K562 (cell line): ENCODE results near the gene BZW1. TPM values are rescaled to one million over a fixed set of nuclear protein-coding genes. Genes with fewer than 3 reads are reported as not detected.

Experiments
- CREM ChIP-seq: IDR thresholded peaks from 2 replicates; pipeline ENCODE4 v1.6.1; 2014; ENCODE audit warnings: antibody characterized with exemption, low read depth
- FIP1L1 ChIP-seq: fragments of 200-400 bp; formaldehyde crosslinking; IDR thresholded peaks from 2 replicates; pipeline ENCODE4 v1.6.1; 2018; ENCODE audit warnings: mild to moderate bottlenecking, low read depth, low read length; ENCODE audit not compliant: poor library complexity, severe bottlenecking
- FOXK2 ChIP-seq, 2 experiments: fragments of 450-650 bp; IDR thresholded peaks in 1 of 2; conservative IDR thresholded peaks in 1 of 2; 2 replicates each; pipeline ENCODE4 v1.6.1; 2016; ENCODE audit warnings: low read depth in 2 of 2, mild to moderate bottlenecking in 1 of 2
- GABPB1 ChIP-seq: sonication (generic); formaldehyde crosslinking; IDR thresholded peaks from 2 replicates; pipeline ENCODE4 v1.8.0; 2022; ENCODE audit warnings: mild to moderate bottlenecking, missing genetic modification reagents
- HNRNPH1 ChIP-seq: fragments of 200-400 bp; formaldehyde crosslinking; optimal IDR thresholded peaks from 2 replicates; pipeline ENCODE3; 2017; ENCODE audit warnings: low read depth, mild to moderate bottlenecking, low read length, moderate library complexity
- NRF1 ChIP-seq, 2 experiments: fragments of 450-650 bp; IDR thresholded peaks in 1 of 2; conservative IDR thresholded peaks in 1 of 2; 2 replicates each; pipeline ENCODE4 v1.6.1; 2014; ENCODE audit warnings: mild to moderate bottlenecking in 2 of 2
- RBBP5 ChIP-seq: fragments of 200-600 bp; sonication (generic); IDR thresholded peaks from 2 replicates; pipeline ENCODE4 v1.6.1; 2012; ENCODE audit warnings: borderline replicate concordance, mild to moderate bottlenecking, low read length, control low read depth, inconsistent platforms; ENCODE audit not compliant: insufficient read depth, poor library complexity, severe bottlenecking
- RBFOX2 ChIP-seq: fragments of 200-400 bp; formaldehyde crosslinking; IDR thresholded peaks from 2 replicates; pipeline ENCODE4 v1.6.1; 2017; ENCODE audit warnings: low read depth, mild to moderate bottlenecking, low read length, moderate library complexity
- SPI1 ChIP-seq: IDR thresholded peaks from 2 replicates; pipeline ENCODE4 v1.6.1; 2011; ENCODE audit warnings: low read depth, low read length, control low read depth, borderline replicate concordance
- ZBTB40 ChIP-seq, 2 experiments: fragments of 450-650 bp in 1 of 2; sonication (generic) in 1 of 2; formaldehyde crosslinking in 1 of 2; IDR thresholded peaks; 2 replicates each; pipeline versions ENCODE4 v1.7.1 to v1.9.0; 2016 to 2022; ENCODE audit warnings: inconsistent platforms in 1 of 2, mild to moderate bottlenecking in 1 of 2, missing genetic modification reagents in 1 of 2
- polyA plus RNA-seq, 8 experiments: library from polyadenylated mRNA; depleted of rRNA in 4 of 8; stranded (reverse) in 5 of 8; unstranded in 3 of 8; fragments of >200 nt; fragmentation: Nextera tagmentation in 2 of 8; fragmentation: Illumina TruSeq in 1 of 8; extraction: Ambion mirVana in 2 of 8; extraction: Trizol in 1 of 8; gene quantifications; 2 replicates each; pipeline versions ENCODE4 v1.2.1 to v1.2.3, GENCODE V29; 2011 to 2014; ENCODE audit warnings: inconsistent platforms in 1 of 8, missing spikeins in 1 of 8
- total RNA-seq, 7 experiments: library from RNA; depleted of rRNA in 6 of 7; stranded (reverse); fragments of >200 nt in 6 of 7; fragmentation: Illumina TruSeq in 2 of 7; extraction: Trizol in 2 of 7; gene quantifications; 2 replicates each; pipeline versions ENCODE4 v1.2.1 to v1.2.3, GENCODE V29; 2011 to 2021; ENCODE audit warnings: low replicate concordance in 1 of 7
- TF ChIP-seq, protein P1 (sequence below): sonication (generic); formaldehyde crosslinking; IDR thresholded peaks from 2 replicates; pipeline ENCODE4 v1.8.1; 2023; ENCODE audit warnings: mild to moderate bottlenecking, missing genetic modification reagents

Gene BZW1
- total and polyA plus RNA-seq, 9 of the 15 experiments (the other 6 are each of a cell fraction or from before 2014, with no cell fraction given), result 110 to 244 (median 198) TPM

DNA sequence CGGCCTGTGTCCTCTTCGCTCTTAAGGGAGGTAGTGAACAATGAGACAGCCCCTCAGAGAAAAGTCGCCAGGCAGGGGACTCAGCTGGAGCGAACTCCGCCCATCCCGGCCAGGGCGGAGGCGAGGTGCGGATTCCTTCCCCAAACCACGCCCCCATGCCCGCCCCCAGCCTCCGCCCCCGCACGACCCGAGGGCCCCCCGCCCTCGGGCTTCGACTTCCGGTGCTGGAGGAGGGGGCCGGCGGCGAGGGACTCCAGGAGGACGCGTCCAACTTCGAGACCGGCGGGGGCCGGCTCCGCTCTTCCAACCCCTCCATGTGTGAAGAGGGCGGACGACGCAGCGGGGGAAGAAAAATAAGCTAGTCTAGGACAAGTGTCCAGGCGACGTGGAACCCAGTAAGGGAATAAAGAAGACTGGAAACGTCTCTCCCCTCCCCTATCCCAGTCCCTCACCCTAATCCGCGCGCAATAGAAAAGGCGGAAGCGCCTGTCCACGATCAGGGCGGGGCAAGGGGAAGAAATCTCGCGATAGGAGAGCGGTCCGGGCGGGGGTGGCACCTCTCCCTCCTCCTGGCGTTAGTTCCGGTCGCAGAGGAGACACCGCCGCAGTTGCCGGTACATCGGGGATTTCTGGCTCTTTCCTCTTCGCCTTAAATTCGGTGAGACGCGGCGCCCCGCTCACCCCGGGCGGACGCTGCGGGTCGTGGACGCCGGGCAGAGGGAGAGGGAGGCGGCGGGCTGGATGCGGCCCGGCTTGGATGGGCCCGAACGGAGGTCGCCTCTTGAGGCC is at the start of gene BZW1 (continued):
- TF ChIP-seq FOXK2 (conservative IDR thresholded peaks at IDR 0.05 in 1 of 2, IDR thresholded peaks at IDR 0.05 in 1 of 2; ENCODE audit: low read depth in 2 of 2) (peak in 1 of 2 experiments; percentile 99; a peak in 2 of 4 replicates), NRF1 (conservative IDR thresholded peaks at IDR 0.05 in 1 of 2, IDR thresholded peaks at IDR 0.05 in 1 of 2) (peak in 1 of 2 experiments; percentile 17; a peak in 2 of 4 replicates), FIP1L1 (peak; percentile 65), RBBP5 (peak; percentile 84), SPI1 (peak; percentile 80), GABPB1 (CRISPR knock-in tag) (peak; percentile 86), CREM (peak; percentile 4; the same call in 1 of the 2 replicates), RBFOX2 (peak; percentile 98), HNRNPH1 (no peak), ZBTB40 (IDR thresholded peaks at IDR 0.05) (peak; percentile 76), ZBTB40 (CRISPR knock-in tag; IDR thresholded peaks at IDR 0.05) (no peak)
- TF ChIP-seq, protein P1, sequence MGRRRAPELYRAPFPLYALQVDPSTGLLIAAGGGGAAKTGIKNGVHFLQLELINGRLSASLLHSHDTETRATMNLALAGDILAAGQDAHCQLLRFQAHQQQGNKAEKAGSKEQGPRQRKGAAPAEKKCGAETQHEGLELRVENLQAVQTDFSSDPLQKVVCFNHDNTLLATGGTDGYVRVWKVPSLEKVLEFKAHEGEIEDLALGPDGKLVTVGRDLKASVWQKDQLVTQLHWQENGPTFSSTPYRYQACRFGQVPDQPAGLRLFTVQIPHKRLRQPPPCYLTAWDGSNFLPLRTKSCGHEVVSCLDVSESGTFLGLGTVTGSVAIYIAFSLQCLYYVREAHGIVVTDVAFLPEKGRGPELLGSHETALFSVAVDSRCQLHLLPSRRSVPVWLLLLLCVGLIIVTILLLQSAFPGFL, result no peak
